ENCODE data around the gene VAMP5.

DNA sequence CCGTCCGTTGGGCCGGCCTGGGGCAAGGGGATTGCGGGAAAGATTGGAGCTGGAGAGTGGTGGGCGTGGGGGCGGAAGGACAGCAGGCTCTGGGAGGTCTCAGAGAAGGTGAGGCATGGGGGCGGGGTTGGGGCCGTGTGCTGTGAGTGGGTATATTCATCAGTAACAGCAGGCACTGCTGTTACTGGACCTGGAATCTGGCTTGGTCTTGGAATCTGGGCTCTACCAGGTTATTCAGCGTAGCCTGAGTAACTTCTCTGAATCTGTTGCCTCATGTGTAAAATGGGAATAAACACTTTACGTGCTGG, 11.7 kb downstream of the VAMP5 start:
- TF ChIP-seq POLR2A (IDR thresholded peaks at IDR 0.05) (no peak), POLR2AphosphoS5 (IDR thresholded peaks at IDR 0.05) (no peak)
- TF ChIP-seq, protein P1, sequence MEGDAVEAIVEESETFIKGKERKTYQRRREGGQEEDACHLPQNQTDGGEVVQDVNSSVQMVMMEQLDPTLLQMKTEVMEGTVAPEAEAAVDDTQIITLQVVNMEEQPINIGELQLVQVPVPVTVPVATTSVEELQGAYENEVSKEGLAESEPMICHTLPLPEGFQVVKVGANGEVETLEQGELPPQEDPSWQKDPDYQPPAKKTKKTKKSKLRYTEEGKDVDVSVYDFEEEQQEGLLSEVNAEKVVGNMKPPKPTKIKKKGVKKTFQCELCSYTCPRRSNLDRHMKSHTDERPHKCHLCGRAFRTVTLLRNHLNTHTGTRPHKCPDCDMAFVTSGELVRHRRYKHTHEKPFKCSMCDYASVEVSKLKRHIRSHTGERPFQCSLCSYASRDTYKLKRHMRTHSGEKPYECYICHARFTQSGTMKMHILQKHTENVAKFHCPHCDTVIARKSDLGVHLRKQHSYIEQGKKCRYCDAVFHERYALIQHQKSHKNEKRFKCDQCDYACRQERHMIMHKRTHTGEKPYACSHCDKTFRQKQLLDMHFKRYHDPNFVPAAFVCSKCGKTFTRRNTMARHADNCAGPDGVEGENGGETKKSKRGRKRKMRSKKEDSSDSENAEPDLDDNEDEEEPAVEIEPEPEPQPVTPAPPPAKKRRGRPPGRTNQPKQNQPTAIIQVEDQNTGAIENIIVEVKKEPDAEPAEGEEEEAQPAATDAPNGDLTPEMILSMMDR (IDR thresholded peaks at IDR 0.05 in 8 of 11, conservative IDR thresholded peaks at IDR 0.05 in 3 of 11), result no peak

Data from spleen (tissue), 7 donors.